Hindlimb muscle (tissue), 1 donor: ENCODE measurements around the gene PCP2. TPM values are rescaled to one million over a fixed set of nuclear protein-coding genes. Genes with fewer than 3 reads are reported as not detected.

Source experiments
- DNase-seq: peaks from one replicate; pipeline ENCODE4 v3.0.0-alpha.2; 2013
- polyA plus RNA-seq: library from polyadenylated mRNA; unstranded; fragments of 120-200 nt; gene quantifications from one replicate; pipeline ENCODE4 v1.2.1, GENCODE V29; 2013; ENCODE audit not compliant: insufficient read length

The PCP2 gene
- polyA plus RNA-seq, 1 donor: not detected

DNA sequence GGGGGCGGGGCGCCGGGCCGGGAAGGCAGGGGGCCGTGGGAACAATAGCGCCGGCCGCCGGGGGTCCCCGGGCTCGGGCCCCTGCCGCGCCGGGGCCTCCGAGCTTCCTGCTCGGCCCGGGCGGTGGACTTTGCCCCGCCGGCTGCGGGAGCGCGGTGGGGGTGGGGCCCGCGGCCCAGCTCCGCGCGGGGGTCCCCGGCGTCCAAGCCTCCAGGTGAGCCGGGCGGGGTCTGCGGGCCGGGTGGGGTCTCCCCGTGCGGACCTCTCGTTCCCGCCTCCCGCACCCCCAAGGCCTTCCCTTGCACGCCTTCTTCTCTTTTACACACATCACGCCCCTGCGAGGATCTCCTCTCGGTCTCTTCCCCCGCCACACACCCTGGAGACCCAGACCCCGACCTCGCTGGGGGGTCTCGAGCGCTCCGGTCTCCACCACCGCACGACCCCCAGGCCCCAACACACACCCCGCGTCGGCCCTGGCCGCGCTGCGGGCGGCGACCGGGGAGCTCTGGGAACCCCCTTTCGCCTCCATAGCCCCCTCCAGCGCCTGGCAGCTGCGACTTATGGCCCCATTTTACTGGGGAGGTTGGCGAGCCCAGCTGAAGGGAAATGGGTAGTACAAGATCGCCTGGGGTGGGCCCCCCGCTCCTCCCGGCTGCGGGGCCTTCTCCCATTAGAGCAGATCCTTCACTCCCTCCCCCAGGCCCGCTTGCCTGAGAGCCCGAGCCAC is 37.1 kb downstream of the PCP2 start:
- DNase-seq: no peak

DNA sequence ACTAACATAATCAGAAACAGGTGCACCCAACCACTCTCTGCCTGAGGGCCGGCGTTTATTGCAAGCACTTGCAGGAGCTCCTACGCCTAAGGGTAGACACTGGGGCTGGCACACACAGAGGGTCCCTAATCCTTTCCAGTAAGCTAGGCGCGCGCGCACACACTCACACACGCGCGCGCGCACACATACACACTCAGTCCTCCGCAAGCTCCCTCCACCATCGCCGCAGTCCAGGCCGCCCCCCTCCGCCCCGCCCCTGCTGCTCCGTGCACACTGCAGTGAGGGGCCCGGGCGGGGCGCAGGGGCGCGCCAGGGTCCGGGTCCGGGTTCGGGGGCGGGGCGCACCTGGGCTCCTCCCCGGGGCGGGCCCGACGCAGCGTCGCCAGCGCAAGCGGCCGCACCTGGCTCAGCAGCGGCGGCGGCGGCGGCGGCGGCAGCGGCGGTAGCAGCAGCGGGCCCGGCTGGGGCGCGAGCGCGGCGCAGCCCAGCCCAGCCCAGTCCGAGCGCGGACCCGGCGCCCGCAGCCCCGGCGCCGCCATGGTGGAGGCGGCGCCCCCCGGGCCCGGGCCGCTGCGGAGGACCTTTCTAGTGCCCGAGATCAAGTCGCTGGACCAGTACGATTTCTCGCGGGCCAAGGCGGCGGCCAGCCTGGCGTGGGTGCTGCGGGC is 37.9 kb downstream of the PCP2 start, which contains the start of gene CAMSAP3:
TSS of gene CAMSAP3 (plus strand) at position 398 of the 668 bp plus-strand sequence. CDS start at position 538, 140 bp downstream.
- no peak for DNase-seq

DNA sequence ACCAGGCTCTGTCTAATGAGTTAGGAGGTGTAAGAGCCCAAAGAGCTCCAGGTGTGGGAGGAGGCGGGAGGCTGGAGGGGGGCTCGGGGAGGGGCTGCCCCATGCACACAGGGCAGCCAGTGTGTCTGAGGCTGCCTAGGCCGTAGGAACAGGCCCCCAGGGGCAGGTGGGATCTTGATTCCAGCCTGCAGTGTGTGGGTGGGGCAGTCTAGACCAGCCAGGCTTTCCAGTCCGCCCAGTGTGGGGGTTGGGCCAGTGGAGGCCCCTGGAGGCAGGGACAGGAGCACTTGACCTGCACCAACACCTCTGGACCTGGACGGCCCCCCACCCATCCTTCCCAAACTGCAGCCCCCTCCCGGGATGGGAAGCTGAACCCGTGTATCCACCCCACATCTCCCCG is 43.3 kb downstream of the PCP2 start:
- no peak for DNase-seq

DNA sequence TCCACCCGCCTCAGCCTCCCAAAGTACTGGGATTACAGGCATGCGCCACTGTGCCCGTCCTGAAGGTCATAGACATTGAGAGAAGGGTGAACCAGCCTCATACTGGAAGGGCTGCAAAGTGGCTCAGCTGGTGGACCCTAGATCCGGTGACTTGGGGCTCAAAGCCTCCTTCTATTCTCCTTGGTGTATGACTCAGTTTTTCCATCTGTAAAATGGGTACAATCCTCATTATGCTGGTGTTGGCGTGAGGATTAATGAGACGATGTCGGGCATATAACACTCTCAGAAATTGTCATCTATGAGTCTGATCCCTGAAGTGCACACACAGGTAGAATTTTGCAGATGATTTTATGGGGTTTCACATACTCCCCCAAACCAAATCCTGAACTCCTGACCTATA is 43.7 kb downstream of the PCP2 start:
- DNase-seq: no peak

DNA sequence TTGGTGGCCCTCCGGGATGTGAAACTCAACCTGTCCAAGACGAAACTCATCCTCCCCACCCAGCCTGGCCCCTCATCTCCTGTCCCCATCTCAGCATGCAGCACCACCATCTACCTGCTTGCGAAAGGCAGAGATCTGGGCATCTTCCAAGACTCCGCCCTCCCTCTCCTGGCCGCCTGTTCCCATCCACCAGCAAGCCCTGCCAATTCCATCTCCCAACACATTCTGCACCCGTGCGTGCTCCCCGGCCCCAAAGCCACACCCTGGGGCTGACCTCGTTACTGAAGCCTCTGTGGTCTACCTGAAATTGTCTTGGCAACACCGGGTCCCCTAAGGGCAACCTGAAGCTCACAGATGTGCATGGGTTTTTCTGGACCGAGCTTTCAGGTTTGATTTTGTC is 51.1 kb downstream of the PCP2 start:
- no peak for DNase-seq

Other genes with a start within 250 kb of the PCP2 start
- gene PEX11G, start 144.7 kb downstream of the PCP2 start, polyA plus RNA-seq: 4.0 TPM
- gene ZNF358, start 117.6 kb downstream of the PCP2 start, polyA plus RNA-seq: 61.8 TPM
- 16.4 TPM for gene MCOLN1, start 111.1 kb downstream of the PCP2 start, polyA plus RNA-seq
- 34.7 TPM for gene PNPLA6, start 98.0 kb downstream of the PCP2 start, polyA plus RNA-seq
- 0.45 TPM for gene CAMSAP3, start 37.9 kb downstream of the PCP2 start, polyA plus RNA-seq
- 33.1 TPM for gene XAB2, start 4.2 kb downstream of the PCP2 start, polyA plus RNA-seq
- 52.4 TPM for gene PET100, start 3.9 kb downstream of the PCP2 start, polyA plus RNA-seq
- 6.7 TPM for gene STXBP2, start 3.4 kb upstream of the PCP2 start, polyA plus RNA-seq
- 1.3 TPM for gene RETN, start 35.3 kb upstream of the PCP2 start, polyA plus RNA-seq
- gene MCEMP1, start 43.4 kb upstream of the PCP2 start, polyA plus RNA-seq: 0.25 TPM
- 42.8 TPM for gene TRAPPC5, start 47.1 kb upstream of the PCP2 start, polyA plus RNA-seq
- 0.65 TPM for gene FCER2, start 68.4 kb upstream of the PCP2 start, polyA plus RNA-seq
- not detected for gene CLEC4G, start 98.4 kb upstream of the PCP2 start, polyA plus RNA-seq
- 2.4 TPM for gene CD209, start 113.8 kb upstream of the PCP2 start, polyA plus RNA-seq
- not detected for gene CLEC4M, start 129.5 kb upstream of the PCP2 start, polyA plus RNA-seq
- gene EVI5L, start 196.5 kb upstream of the PCP2 start, polyA plus RNA-seq: 17.6 TPM
- gene PRR36, start 240.7 kb upstream of the PCP2 start, polyA plus RNA-seq: 0.48 TPM